ENCODE results near the gene SUDS3.
"Not testable (repeated sequence)": the region's sequence is repeated elsewhere in the genome, so short reads cannot be mapped to it uniquely, and the experiment has no call there.

Gene SUDS3

GRCh38 chr12:118344829-118345228, 31.5 kb upstream of the SUDS3 start:
- ChIA-PET POLR2A (no interaction called here), CTCF (interaction anchor here (1.1 to 6.0 kb wide), 4 partner anchors 10 to 31 kb away, joined by 3 to 47 read pairs (median 8); partner anchors contain the start of gene SUDS3)
- TF ChIP-seq, protein P1, sequence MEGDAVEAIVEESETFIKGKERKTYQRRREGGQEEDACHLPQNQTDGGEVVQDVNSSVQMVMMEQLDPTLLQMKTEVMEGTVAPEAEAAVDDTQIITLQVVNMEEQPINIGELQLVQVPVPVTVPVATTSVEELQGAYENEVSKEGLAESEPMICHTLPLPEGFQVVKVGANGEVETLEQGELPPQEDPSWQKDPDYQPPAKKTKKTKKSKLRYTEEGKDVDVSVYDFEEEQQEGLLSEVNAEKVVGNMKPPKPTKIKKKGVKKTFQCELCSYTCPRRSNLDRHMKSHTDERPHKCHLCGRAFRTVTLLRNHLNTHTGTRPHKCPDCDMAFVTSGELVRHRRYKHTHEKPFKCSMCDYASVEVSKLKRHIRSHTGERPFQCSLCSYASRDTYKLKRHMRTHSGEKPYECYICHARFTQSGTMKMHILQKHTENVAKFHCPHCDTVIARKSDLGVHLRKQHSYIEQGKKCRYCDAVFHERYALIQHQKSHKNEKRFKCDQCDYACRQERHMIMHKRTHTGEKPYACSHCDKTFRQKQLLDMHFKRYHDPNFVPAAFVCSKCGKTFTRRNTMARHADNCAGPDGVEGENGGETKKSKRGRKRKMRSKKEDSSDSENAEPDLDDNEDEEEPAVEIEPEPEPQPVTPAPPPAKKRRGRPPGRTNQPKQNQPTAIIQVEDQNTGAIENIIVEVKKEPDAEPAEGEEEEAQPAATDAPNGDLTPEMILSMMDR (IDR thresholded peaks at IDR 0.05; ENCODE audit: control extremely low read depth, extremely low read depth, low read depth, missing control alignments): no peak
- no peak for DNase-seq (ENCODE audit: extremely low spot score)

DNA sequence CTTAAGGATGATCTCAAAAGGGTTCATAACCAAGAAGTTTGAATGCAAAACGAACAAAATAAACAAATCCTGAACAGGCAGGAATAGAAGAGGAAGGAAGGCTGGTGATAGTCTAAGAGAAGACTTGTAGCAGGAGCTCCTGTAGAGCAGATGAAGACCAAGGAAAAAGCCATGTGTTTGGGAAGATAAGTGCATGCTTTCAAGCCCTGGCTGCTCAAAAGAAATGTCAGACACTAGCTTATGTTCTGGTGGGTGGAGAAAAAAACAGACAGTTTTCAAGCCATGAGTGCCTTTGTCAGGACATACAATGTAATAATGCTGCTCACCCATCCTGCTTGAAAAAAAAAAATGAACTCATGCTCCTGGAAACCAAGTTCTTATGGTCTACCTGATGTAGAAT, 31.0 kb upstream of the SUDS3 start:
- CTCF ChIA-PET: interaction anchor here (1.1 to 6.0 kb wide), 5 partner anchors 10 to 36 kb away, joined by 3 to 47 read pairs (median 3); partner anchors contain the start of gene SUDS3
- TF ChIP-seq, protein P1 (IDR thresholded peaks at IDR 0.05; ENCODE audit: control extremely low read depth, extremely low read depth, low read depth, missing control alignments): no peak
- POLR2A ChIA-PET: no interaction called here
- DNase-seq (ENCODE audit: extremely low spot score): no peak

DNA sequence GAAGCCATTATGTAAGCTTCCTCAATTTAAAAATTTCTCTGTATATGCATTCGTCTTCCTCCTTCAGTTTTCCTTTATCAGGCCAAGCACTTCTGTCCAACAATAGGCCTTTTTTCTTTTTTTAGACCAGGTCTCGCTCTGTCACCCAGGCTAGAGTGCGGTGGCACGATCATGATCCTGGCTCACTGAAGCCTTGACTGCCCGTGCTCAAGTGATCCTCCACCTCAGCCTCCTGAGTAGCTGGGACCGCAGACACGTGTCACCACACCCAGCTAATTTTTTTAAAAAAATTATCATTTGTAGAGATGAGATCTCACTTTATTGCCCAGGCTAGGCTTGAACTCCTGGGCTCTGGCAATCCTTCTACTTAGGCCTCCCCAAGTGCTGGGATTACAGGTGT, 29.5 kb upstream of the SUDS3 start:
- TF ChIP-seq, protein P1 (IDR thresholded peaks at IDR 0.05; ENCODE audit: control extremely low read depth, extremely low read depth, low read depth, missing control alignments): no peak
- DNase-seq (ENCODE audit: extremely low spot score): no peak
- CTCF ChIA-PET: interaction anchor here (1.2 to 6.0 kb wide), 6 partner anchors 9 to 164 kb away, joined by 3 to 47 read pairs (median 6); partner anchors contain the start of gene SUDS3
- POLR2A ChIA-PET: interaction anchor here (0.5 kb wide), 1 partner anchor 20 kb away, joined by 4 read pairs; no protein-coding TSS in a partner anchor

DNA sequence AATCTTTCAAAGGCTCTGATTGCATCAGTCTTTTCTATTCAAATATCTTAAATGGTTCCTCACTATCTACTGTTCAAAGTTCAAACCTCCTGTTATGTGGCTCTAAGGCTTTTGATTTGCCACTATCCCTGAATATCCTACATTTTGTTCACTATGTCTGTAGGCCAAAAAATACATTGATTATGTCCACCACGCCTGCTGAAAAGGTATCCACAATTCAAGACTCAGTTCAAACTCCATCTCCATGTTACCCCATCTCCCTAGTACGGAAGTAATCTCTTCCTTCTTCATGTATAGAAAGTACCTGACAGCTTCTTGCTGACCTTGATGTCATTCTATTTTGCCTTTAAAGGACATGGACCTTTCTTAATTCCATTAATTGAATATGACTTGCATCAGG, 28.4 kb upstream of the SUDS3 start:
- POLR2A ChIA-PET: interaction anchor here (0.6 kb wide), 1 partner anchor 26 kb away, joined by 3 read pairs; no protein-coding TSS in a partner anchor
- DNase-seq (ENCODE audit: extremely low spot score): no peak
- CTCF ChIA-PET: interaction anchor here (0.9 to 6.0 kb wide), 4 partner anchors 9 to 227 kb away, joined by 3 to 47 read pairs (median 3); no protein-coding TSS in a partner anchor
- TF ChIP-seq, protein P1 (IDR thresholded peaks at IDR 0.05; ENCODE audit: control extremely low read depth, extremely low read depth, low read depth, missing control alignments): no peak

DNA sequence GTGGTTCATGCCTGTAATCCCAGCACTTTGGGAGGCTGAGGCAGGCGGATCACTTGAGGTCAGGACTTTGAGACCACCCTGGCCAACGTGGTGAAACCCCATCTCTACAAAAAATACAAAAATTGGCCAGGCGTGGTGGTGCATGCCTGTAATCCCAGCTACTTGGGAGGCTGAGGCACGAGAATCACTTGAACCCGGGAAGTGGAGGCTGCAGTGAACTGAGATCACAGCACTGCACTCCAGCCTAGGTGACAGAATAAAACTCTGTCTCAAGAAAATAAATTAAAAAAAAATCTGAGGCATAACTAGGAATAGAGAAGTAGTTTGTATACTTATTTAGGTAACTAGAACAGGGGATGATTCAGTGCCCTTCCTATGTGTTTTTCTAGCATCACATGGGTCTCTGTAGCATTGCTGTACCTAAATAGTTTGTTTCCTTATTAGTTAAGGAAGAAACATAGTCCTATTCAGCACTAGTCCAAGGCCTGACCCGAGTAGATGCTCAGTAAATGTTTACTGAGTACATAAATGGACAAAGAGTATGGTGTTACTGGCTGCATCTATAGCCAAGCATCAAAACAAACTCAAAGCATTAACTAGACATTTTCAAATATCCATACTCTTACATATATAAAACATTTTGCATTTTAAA, 25.3 kb upstream of the SUDS3 start:
- TF ChIP-seq, protein P1 (IDR thresholded peaks at IDR 0.05; ENCODE audit: control extremely low read depth, extremely low read depth, low read depth, missing control alignments): no peak
- CTCF ChIA-PET: interaction anchor here (1.4 to 2.5 kb wide), 2 partner anchors 15 to 25 kb away, joined by 4 to 8 read pairs; partner anchors contain the start of gene SUDS3
- DNase-seq (ENCODE audit: extremely low spot score): no peak
- POLR2A ChIA-PET: no interaction called here

DNA sequence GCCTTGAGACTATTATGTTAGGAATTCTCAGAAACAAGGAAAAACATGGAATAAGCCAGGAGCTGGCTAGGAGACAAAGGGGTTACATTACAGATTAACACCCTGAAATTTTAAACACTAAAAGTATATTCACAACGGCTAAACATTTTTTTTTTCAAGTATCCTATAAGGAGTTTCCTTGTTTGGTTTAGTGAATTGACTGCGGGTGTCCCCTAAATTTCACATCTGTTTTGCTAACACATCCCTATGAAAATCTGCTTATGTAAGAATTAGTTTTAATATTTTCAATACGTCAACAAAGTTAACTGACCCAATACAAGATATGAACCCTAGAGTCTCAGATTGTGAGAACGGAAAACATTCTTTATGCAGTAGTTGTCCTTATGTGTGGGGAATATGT, 22.6 kb upstream of the SUDS3 start:
- ChIA-PET POLR2A (no interaction called here), CTCF (interaction anchor here (1.0 to 1.8 kb wide), 4 partner anchors 12 to 169 kb away, joined by 4 to 10 read pairs (median 6); partner anchors contain the start of gene SUDS3)
- no peak for DNase-seq (ENCODE audit: extremely low spot score)
- TF ChIP-seq, protein P1 (IDR thresholded peaks at IDR 0.05; ENCODE audit: control extremely low read depth, extremely low read depth, low read depth, missing control alignments): no peak

DNA sequence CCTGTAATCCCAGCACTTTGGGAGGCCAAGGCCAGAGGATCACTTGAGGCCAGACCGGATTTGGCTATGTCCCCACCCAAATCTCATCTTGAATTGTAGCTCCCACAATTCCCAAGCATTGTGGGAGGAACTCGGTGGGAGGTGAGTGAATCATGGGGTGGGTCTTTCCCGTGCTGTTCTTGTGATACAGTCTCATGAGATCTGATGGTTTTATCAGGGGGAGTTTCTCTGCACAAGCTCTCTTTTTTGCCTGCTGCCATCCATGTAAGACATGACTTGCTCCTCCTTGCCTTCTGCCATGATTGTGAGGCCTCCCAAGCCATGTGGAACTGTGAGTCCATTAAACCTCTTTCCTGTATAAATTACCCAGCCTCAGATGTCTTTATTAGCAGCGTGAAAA, 21.9 kb upstream of the SUDS3 start:
- CTCF ChIA-PET: interaction anchor here (0.7 to 5.8 kb wide), 9 partner anchors 7 to 174 kb away, joined by 3 to 47 read pairs (median 4); partner anchors contain the start of gene SUDS3
- POLR2A ChIA-PET; DNase-seq (ENCODE audit: extremely low spot score): not testable (repeated sequence)

Data from GM10248 (cell line).